ENCODE results near the gene GALNT2. TPM values are rescaled to one million over a fixed set of nuclear protein-coding genes. Genes with fewer than 3 reads are reported as not detected.

The GALNT2 gene
- total RNA-seq, 3 donors from 2014 or later, result 83.9 to 101 (median 89.1) TPM

DNA sequence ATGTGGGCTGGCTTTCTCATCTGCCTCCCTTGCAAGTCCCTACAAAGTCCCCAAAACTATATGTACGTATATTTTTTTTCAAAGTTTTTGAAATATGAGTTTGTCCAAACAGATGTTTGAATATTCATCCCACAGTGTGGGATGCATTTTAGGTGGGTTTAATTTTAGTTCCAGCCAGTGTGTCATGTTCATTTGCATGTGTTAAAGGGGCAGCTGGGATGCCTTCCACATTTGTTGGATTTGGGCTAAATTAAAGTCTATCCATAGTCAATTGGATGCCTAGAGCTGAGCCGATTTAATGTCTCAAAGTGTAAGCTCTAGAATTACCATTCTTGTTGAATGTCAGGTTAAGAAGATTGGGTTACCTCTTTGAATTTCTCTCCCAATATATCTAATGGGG lies 139.2 kb downstream of the GALNT2 start:
- DNase-seq (no peak), ATAC-seq (no peak)
- H3K9me3 Mint-ChIP-seq, result no peaks in the 10 kb centered on the region
- peaks cover 30% of the 10 kb centered on the region for H3K4me1 Mint-ChIP-seq (ENCODE audit: low read depth)
- peaks cover 34% of the 10 kb centered on the region for H3K36me3 Mint-ChIP-seq (ENCODE audit: insufficient read depth)
- H3K4me3 Mint-ChIP-seq, result no peak overlapping the region
- H3K27me3 Mint-ChIP-seq (ENCODE audit: low read depth), result no peaks in the 10 kb centered on the region

DNA sequence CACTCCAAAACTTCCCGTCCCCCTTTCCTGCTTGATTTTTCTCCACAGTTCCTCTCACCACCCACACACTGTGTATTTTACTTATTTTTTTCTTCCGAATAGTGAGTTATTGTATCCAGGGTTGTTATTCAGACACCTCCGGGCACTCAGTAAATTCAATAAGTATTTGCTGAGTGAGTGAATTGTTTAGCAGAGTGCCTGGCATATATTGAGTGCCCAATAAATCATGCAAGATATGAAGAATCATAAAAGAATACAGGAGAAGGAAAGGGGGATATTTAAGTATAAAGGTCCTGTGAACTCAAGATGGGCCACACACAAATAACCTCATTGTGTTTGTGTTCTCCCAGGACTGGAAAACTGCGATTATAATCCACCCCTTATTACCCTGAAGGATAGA lies 139.9 kb downstream of the GALNT2 start:
- Mint-ChIP-seq H3K9me3 (no peaks in the 10 kb centered on the region), H3K4me1 (ENCODE audit: low read depth) (peaks cover 33% of the 10 kb centered on the region), H3K36me3 (ENCODE audit: insufficient read depth) (peaks cover 34% of the 10 kb centered on the region), H3K4me3 (no peak overlapping the region), H3K27me3 (ENCODE audit: low read depth) (no peaks in the 10 kb centered on the region)
- ATAC-seq (no peak), DNase-seq (no peak)

DNA sequence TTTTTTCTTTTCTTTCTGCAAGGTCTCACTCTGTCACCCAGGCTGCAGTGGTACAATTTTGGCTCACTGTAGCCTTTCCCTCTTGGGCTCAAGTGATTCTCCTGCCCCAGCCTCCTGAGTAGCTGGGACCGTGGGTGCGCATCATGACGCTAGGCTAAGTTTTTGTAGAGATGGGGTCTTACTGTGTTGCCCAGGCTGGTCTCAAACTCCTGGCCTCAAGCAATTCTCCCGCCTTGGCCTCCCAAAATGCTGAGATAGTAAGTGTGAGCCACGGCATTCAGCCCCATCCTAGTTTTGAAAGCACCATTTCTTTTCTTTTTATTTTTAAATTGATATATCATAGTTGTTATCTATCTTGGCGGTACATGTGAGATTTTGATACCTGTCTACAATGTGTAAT lies 140.6 kb downstream of the GALNT2 start:
- peaks cover 34% of the 10 kb centered on the region for H3K36me3 Mint-ChIP-seq (ENCODE audit: insufficient read depth)
- no peaks in the 10 kb centered on the region for H3K9me3 Mint-ChIP-seq
- H3K4me1 Mint-ChIP-seq (ENCODE audit: low read depth), result peaks cover 39% of the 10 kb centered on the region
- H3K27me3 Mint-ChIP-seq (ENCODE audit: low read depth), result no peaks in the 10 kb centered on the region
- DNase-seq, result no peak
- H3K4me3 Mint-ChIP-seq, result no peak overlapping the region
- no peak for ATAC-seq

DNA sequence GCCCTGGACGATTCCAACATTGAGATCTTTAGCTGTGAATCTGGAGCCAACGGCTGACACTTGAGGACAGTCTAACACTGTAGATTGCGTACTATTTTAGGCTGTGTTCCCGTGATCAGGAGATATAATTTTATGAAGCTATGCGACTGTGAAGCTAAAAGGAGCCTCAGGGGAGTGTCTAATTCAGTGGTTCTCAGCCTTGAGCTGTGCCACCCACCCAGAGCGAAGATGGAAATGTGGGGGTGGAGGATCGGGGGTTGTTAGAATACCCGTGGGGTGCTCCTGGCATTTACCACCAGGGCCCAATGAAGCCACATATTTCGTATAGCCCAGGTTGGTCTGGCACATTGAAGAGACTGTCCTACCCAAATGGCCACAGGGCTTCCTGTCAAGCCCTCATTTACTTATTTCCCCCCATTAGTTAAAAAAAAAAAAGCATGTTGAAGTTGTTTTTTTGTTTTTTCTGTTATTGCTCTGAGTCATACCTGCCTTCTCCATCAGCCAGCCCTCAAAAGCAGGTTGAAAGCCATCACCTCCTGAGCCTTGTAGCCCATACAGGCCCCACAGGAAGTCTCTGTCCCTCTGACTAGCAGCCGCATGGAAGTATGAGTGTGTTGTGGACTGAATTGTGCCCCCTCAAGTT lies 141.7 kb downstream of the GALNT2 start:
- H3K4me1 Mint-ChIP-seq (ENCODE audit: low read depth), result peaks cover 51% of the 10 kb centered on the region
- H3K4me3 Mint-ChIP-seq, result no peak overlapping the region
- peak; percentile 27 for DNase-seq
- H3K27me3 Mint-ChIP-seq (ENCODE audit: low read depth), result no peaks in the 10 kb centered on the region
- ATAC-seq, result peak; percentile 84 to 89
- H3K36me3 Mint-ChIP-seq (ENCODE audit: insufficient read depth), result peaks cover 29% of the 10 kb centered on the region
- no peaks in the 10 kb centered on the region for H3K9me3 Mint-ChIP-seq

DNA sequence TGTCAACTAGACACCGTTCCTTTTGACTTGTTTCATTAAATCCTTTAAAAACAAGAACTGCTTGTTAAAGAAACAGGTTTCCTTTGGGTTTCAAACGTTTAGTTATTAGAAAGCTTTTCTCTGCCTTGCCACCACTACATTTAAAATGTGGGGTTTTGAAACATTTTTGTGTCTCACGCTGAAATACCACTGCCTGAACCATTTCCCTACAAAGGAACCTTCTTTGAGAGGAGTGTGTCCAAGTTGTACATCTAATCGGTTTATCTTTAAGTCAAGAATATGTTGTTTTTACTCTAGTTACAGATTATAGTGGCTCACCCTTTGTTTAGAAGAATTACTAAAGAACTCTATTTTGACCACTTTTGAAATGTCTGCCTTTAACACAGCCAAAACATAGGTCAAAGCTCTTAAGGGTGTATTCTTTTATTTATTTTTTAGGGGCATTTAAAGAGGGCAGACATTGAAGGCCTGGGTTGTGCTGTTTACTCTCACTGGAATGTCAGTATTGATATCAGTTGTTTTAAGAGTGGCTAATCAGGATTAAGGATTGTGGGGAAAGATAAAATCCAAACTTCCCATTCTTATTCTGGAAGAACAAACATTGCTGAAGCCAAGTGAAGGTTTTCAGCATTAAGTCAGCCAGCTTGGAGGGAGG lies 143.4 kb downstream of the GALNT2 start:
- no peaks in the 10 kb centered on the region for H3K27me3 Mint-ChIP-seq (ENCODE audit: low read depth)
- H3K36me3 Mint-ChIP-seq (ENCODE audit: insufficient read depth), result peaks cover 19% of the 10 kb centered on the region
- ATAC-seq (no peak), DNase-seq (no peak)
- H3K4me3 Mint-ChIP-seq, result no peak overlapping the region
- H3K9me3 Mint-ChIP-seq, result no peaks in the 10 kb centered on the region
- H3K4me1 Mint-ChIP-seq (ENCODE audit: low read depth), result peaks cover 59% of the 10 kb centered on the region

DNA sequence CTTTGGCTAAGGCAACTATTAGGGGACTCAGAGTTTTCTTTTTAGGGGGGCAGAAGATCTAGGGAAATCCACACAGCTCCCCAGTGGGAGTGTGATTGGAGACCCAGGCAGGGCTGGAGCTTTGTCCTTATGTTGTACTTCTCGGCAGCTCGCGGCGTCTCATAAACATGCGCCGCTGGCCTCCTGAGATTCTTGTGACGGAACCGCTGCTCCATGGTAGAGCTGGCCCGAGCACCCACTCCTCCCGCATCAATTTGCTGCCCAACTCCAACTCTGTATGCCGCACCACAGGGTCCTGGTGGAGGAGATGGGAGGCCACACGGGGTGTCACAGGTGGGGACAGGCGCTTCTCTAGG lies 143.9 kb downstream of the GALNT2 start:
- peaks cover 16% of the 10 kb centered on the region for H3K36me3 Mint-ChIP-seq (ENCODE audit: insufficient read depth)
- no peak for DNase-seq
- no peaks in the 10 kb centered on the region for H3K9me3 Mint-ChIP-seq
- ATAC-seq, result no peak
- H3K4me3 Mint-ChIP-seq, result no peak overlapping the region
- H3K4me1 Mint-ChIP-seq (ENCODE audit: low read depth), result peaks cover 59% of the 10 kb centered on the region
- H3K27me3 Mint-ChIP-seq (ENCODE audit: low read depth), result no peaks in the 10 kb centered on the region

DNA sequence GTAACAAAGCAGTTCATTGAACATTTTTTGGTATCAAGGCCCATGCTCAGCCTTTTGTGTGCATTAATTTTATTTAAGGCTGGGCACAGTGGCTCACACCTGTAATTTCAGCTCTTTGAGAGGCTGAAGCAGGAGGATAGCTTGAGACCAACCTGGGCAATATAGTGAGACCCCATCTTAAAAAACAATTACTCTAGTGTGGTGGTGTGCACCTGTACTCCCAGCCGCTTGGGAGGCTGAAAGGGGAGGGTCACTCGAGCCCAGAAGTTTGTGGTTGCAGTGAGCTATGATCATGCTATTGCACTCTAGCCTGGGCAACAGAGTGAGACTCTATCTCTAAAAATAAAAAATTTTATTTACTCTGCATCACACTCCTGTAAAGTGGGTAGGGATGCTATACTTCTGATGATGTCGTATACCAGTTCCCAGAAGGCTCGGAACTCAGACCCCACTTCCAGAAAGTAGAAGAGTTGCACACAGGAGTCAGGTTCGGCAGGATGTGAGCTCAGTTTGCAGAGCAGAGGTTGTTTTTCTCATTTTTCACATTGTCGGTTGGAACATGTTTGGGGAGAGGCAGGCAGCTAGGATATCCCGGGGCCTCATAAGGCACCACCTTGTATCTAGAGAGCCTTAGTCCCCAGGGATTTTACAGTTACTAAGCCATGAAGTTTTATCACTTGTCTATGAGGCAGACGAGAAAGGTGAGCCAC lies 144.6 kb downstream of the GALNT2 start:
- no peak overlapping the region for H3K4me3 Mint-ChIP-seq
- H3K4me1 Mint-ChIP-seq (ENCODE audit: low read depth), result peaks cover 59% of the 10 kb centered on the region
- peaks cover 15% of the 10 kb centered on the region for H3K36me3 Mint-ChIP-seq (ENCODE audit: insufficient read depth)
- DNase-seq (no peak), ATAC-seq (no peak)
- H3K9me3 Mint-ChIP-seq, result no peaks in the 10 kb centered on the region
- no peaks in the 10 kb centered on the region for H3K27me3 Mint-ChIP-seq (ENCODE audit: low read depth)

DNA sequence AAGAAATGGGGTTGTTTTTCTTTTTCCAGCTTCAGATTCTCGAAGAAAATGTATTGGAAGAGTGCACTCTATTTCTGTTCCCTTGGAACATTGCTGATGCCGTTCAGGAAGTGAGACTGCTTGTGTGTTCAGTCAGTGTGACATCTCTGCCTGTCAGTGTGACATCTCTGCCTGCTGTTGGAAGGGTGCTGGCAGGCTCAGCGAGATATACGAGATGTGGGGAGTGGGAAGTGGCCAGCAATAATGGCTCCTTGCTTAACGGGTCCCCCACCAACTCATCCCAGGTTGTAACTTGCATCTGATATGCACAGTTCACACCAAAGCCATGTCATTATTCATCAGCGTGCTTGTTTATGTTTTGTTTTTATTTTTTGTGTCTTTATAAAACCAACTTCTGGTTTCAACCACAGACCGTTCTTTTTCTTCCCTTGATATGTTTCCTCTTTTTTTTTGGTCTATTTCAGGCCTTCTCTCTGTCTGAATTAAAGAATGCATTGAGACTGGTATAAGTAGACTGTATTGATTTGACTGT lies 145.4 kb downstream of the GALNT2 start:
- H3K27me3 Mint-ChIP-seq (ENCODE audit: low read depth), result no peaks in the 10 kb centered on the region
- no peaks in the 10 kb centered on the region for H3K9me3 Mint-ChIP-seq
- peaks cover 10% of the 10 kb centered on the region for H3K36me3 Mint-ChIP-seq (ENCODE audit: insufficient read depth)
- peak overlapping the region; percentile 37 for H3K4me3 Mint-ChIP-seq
- DNase-seq (no peak), ATAC-seq (no peak)
- peaks cover 59% of the 10 kb centered on the region for H3K4me1 Mint-ChIP-seq (ENCODE audit: low read depth)

DNA sequence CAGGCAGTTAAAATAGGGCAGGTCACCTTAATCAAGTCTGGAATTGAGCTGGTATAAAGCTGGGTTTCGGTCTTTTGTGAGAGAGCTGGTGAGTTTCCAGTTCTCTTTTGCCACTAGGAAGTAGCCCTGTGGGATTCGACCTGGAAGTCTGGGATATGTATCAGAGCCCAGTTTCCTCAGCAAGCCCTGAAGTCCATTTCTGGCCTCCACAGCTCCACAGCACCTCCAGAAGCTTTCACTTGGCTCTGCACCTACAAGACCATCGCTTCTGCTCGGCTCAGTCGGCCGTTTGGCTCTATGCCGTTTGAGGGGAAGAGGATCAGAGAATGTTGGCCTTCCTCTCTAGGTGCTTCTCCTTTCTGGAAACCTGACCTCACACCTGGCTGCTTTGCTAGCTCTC lies 148.0 kb downstream of the GALNT2 start:
- no peak for ATAC-seq
- peaks cover 38% of the 10 kb centered on the region for H3K4me1 Mint-ChIP-seq (ENCODE audit: low read depth)
- H3K9me3 Mint-ChIP-seq, result no peaks in the 10 kb centered on the region
- no peaks in the 10 kb centered on the region for H3K27me3 Mint-ChIP-seq (ENCODE audit: low read depth)
- H3K36me3 Mint-ChIP-seq (ENCODE audit: insufficient read depth), result peaks cover 16% of the 10 kb centered on the region
- no peak overlapping the region for H3K4me3 Mint-ChIP-seq
- DNase-seq, result no peak

DNA sequence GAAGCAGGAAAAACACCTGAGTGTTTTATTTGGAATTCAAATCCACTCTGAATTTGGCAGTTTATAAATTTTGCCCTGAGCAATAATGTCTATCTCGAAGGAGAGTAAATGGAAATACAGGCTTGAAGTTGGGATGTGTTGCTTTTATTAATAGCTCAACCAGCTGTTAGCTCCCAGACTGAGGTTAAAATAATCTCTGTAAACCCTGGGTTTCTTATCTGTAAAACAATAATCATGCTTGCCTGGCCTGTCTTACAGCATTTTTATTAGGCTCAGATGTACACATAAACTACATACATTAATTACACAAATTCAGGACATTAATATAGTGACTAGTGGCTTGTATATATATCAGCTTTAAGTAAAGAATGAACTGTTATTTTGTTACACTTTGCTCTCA lies 148.5 kb downstream of the GALNT2 start:
- H3K9me3 Mint-ChIP-seq, result no peaks in the 10 kb centered on the region
- peaks cover 33% of the 10 kb centered on the region for H3K4me1 Mint-ChIP-seq (ENCODE audit: low read depth)
- no peaks in the 10 kb centered on the region for H3K27me3 Mint-ChIP-seq (ENCODE audit: low read depth)
- H3K36me3 Mint-ChIP-seq (ENCODE audit: insufficient read depth), result peaks cover 15% of the 10 kb centered on the region
- ATAC-seq, result no peak
- H3K4me3 Mint-ChIP-seq, result no peak overlapping the region
- no peak for DNase-seq

DNA sequence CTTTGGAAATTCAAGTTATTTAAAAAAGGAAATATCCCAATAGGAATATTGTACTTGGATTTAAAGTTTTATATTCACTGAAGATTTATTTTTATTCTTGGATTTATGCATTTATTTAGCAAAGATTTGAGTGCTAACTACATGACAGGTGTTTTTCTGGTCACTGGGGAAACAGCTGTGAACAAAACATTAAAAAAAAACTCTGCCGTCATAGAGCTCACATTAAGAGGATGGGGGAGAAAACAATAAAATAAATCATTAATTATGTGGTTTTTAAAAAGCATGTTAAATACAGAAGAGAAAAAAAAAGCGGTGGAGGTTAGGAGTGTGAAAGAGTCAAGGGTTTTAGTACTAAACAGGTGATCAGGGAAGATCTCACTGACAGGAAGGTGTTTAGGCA lies 149.9 kb downstream of the GALNT2 start:
- Mint-ChIP-seq H3K27me3 (ENCODE audit: low read depth) (no peaks in the 10 kb centered on the region), H3K36me3 (ENCODE audit: insufficient read depth) (peaks cover 12% of the 10 kb centered on the region), H3K4me3 (no peak overlapping the region), H3K4me1 (ENCODE audit: low read depth) (peaks cover 27% of the 10 kb centered on the region), H3K9me3 (no peaks in the 10 kb centered on the region)
- ATAC-seq, result no peak
- no peak for DNase-seq

DNA sequence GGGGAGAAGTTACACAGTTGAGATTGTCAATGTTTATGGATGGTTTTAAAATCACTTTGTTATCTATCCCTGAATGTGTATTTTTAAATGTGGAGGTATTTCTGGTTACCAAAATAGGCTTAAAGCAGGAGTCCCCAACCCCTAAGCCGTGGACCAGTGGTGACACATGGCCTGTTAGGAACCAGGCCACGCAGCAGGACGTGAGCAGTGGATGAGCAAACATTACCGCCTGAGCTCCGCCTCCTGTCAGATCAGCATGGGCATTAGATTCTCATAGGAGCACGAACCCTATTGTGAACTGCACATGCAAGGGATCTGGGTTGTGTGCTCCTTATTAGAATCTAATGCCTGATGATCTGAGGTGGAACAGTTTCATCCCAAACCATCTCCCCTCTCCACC lies 151.6 kb downstream of the GALNT2 start:
- no peak for ATAC-seq

DNA sequence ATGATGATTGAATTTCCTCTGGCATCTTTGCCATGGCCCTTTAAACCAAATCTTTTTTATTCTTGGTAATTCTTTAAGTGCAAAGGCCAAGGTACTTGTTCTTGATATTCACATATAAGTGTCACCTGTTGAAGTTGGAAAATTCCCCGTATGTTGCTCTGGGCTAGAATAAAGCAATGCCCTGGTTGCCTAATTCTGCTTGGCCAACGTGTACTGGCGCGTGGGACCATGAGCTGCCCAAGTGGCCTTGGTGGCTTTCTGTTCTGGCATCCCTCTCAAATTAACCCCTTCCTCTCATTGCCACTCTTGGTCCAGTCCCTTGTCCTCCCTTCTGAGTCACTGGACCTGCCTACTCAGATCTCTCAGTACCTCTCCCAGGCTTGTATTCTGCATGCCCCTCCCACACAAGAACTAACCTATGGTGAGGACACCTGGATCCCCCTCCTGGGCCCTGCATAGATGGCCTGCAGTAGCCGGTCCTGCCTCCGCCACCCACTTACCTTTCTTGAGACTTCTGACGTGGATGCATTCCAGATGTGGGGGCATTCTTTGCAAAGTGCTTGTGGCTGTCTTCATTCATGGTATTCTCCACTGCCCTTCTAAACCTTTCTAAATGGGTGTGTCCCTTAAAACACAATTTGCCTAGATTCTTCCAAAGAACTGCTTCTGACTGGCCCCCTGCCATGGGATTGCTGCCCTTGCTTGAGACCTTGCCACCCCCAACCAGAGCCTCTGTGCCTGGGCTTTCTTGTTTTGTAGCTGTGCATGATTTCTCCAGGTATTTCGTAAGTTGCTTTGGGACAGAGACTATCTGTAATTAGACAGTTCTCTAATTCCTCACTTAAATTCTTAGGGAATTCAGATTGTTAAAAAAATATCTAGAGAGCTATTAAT lies 152.4 kb downstream of the GALNT2 start:
- ATAC-seq (no peak), DNase-seq (no peak)
- Mint-ChIP-seq H3K4me3 (no peak overlapping the region), H3K9me3 (no peaks in the 10 kb centered on the region), H3K27me3 (ENCODE audit: low read depth) (no peaks in the 10 kb centered on the region), H3K36me3 (ENCODE audit: insufficient read depth) (peaks cover 9% of the 10 kb centered on the region), H3K4me1 (ENCODE audit: low read depth) (peaks cover 6% of the 10 kb centered on the region)

More for the DNA sequence above, 151.6 kb downstream of the GALNT2 start:
- peaks cover 9% of the 10 kb centered on the region for H3K36me3 Mint-ChIP-seq (ENCODE audit: insufficient read depth)
- no peak for DNase-seq
- H3K4me1 Mint-ChIP-seq (ENCODE audit: low read depth), result peaks cover 9% of the 10 kb centered on the region
- H3K27me3 Mint-ChIP-seq (ENCODE audit: low read depth), result no peaks in the 10 kb centered on the region
- H3K9me3 Mint-ChIP-seq, result no peaks in the 10 kb centered on the region
- H3K4me3 Mint-ChIP-seq, result no peak overlapping the region

DNA sequence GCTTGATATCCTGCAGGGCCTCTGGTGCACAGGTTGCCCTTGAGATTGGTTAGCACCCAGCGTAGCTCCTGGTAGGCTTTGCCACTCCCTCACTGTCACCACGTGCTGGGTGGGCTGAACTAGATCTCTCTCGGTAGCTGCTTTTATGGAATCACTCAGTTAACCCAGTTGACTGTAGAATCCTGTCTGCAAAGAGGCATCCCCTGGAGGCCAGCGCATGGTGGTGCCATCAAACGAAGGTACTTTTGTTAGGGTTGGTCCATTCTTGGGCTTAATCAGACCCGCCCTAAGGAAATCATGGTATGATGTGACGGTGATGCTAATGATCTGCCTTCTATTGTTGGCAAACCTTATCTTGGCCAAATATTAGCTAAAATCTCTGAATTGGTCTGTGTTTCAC lies 153.4 kb downstream of the GALNT2 start:
- H3K4me3 Mint-ChIP-seq, result no peak overlapping the region
- no peaks in the 10 kb centered on the region for H3K27me3 Mint-ChIP-seq (ENCODE audit: low read depth)
- no peak for ATAC-seq
- no peaks in the 10 kb centered on the region for H3K9me3 Mint-ChIP-seq
- no peaks in the 10 kb centered on the region for H3K4me1 Mint-ChIP-seq (ENCODE audit: low read depth)
- peaks cover 9% of the 10 kb centered on the region for H3K36me3 Mint-ChIP-seq (ENCODE audit: insufficient read depth)
- no peak for DNase-seq

Measured in activated T-cell treated with anti-CD3 and anti-CD28 coated beads, Interleukin-2, amount 50 U/mL, for 4 hours (primary cell).